Upper lobe of left lung (tissue), 6 donors: ENCODE data around the gene GLB1L3. TPM values are rescaled to one million over a fixed set of nuclear protein-coding genes. Genes with fewer than 3 reads are reported as not detected.
A peak's percentile ranks its signal among the peaks of the same experiment; 100 is the strongest.
"Not testable (repeated sequence)": the region's sequence is repeated elsewhere in the genome, so short reads cannot be mapped to it uniquely, and the experiment has no call there.

ENCODE experiments used
- ATAC-seq, 2 donors: fragments of 200-7000 bp; cut with Tn5 transposase; one replicate each; pipeline ENCODE4 v1.9.1; 2022; ENCODE audit warnings: mild to moderate bottlenecking in 2 of 2, moderate library complexity in 2 of 2; ENCODE audit not compliant: low FRiP score in 2 of 2
- DNase-seq, 2 donors: peaks; one replicate each; pipeline ENCODE4 v3.0.0-alpha.2; 2019 to 2020
- H3K27ac ChIP-seq, 4 donors: fragments of 200-600 bp; sonication (generic); one replicate each; pipeline ENCODE4 v1.5.1; 2016 to 2019
- H3K27me3 ChIP-seq, 4 donors: fragments of 200-600 bp; sonication (generic); one replicate each; pipeline ENCODE4 v1.5.1; 2017 to 2019
- H3K36me3 ChIP-seq, 4 donors: fragments of 200-600 bp; sonication (generic); one replicate each; pipeline ENCODE4 v1.5.1; 2016 to 2019
- H3K4me1 ChIP-seq, 4 donors: fragments of 200-600 bp; sonication (generic); one replicate each; pipeline ENCODE4 v1.5.1; 2018 to 2019
- H3K4me3 ChIP-seq, 4 donors: fragments of 200-600 bp; sonication (generic); one replicate each; pipeline ENCODE4 v1.5.1; 2017 to 2019; ENCODE audit warnings: mild to moderate bottlenecking in 2 of 4, moderate library complexity in 1 of 4
- H3K9me3 ChIP-seq, 4 donors: fragments of 200-600 bp; sonication (generic); one replicate each; pipeline ENCODE4 v1.5.1; 2018 to 2019
- CTCF ChIP-seq, 6 experiments: fragments of 450-650 bp in 4 of 6; fragments of 200-600 bp in 2 of 6; sonication (generic) in 2 of 6; IDR thresholded peaks; one replicate each; pipeline ENCODE4 v1.5.1; 2016 to 2019; ENCODE audit warnings: antibody characterized with exemption in 6 of 6
- EP300 ChIP-seq, 4 donors: sonication (generic); formaldehyde crosslinking; IDR thresholded peaks; one replicate each; pipeline ENCODE4 v1.5.1; 2017; ENCODE audit warnings: antibody characterized with exemption in 4 of 4, control low read depth in 2 of 4
- POLR2A ChIP-seq, 4 donors: fragments of 450-650 bp; IDR thresholded peaks; one replicate each; pipeline ENCODE4 v1.5.1; 2016 to 2017; ENCODE audit warnings: antibody characterized with exemption in 4 of 4, mild to moderate bottlenecking in 2 of 4
- POLR2AphosphoS5 ChIP-seq, 2 donors: sonication (generic); formaldehyde crosslinking; IDR thresholded peaks; one replicate each; pipeline ENCODE4 v1.5.1; 2017; ENCODE audit warnings: antibody characterized with exemption in 2 of 2
- WGBS, 2 donors: methylation state at CpG; one replicate each; pipeline ENCODE4 v1.1.5; 2017 to 2018; 5-methylcytosine and 5-hydroxymethylcytosine counted together
- total RNA-seq, 6 donors: library from RNA; depleted of rRNA in 4 of 6; stranded (reverse); fragments of >200 nt in 4 of 6; gene quantifications; one replicate each; pipeline versions ENCODE4 v1.1.0 to v1.2.1, GENCODE V29; 2016 to 2021
- donor health status: DM: no; HTN: no; CAD: no; lungs with moderate emphysema.
- donor health status: DM: no; HTN: yes; CAD: no; lungs with severe emphysema.

GLB1L3 gene
- total RNA-seq, 6 donors from 2014 or later = 0.17 to 1.3 (median 1.0) TPM; not detected in 2

GRCh38 chr11:134254433-134255183 is 21.6 kb upstream of the GLB1L3 start:
- Histone ChIP-seq H3K27ac (no peak overlapping the region), H3K4me3 (peak overlapping the region in 3 of 4 donors; percentile 85 to 98 (median 96)), H3K9me3 (no peaks in the 10 kb centered on the region), H3K27me3 (no peaks in the 10 kb centered on the region), H3K4me1 (peaks cover 19 to 30% (median 22%) of the 10 kb centered on the region in 4 donors), H3K36me3 (peaks cover 0 to 44% (median 17%) of the 10 kb centered on the region in 4 donors)
- ATAC-seq (no peak), DNase-seq (no peak)
- no peak for TF ChIP-seq POLR2A (IDR thresholded peaks at IDR 0.05)
- 70 to 71% methylated on average over 3 of the region's 3 CpGs for WGBS, 2 donors

DNA sequence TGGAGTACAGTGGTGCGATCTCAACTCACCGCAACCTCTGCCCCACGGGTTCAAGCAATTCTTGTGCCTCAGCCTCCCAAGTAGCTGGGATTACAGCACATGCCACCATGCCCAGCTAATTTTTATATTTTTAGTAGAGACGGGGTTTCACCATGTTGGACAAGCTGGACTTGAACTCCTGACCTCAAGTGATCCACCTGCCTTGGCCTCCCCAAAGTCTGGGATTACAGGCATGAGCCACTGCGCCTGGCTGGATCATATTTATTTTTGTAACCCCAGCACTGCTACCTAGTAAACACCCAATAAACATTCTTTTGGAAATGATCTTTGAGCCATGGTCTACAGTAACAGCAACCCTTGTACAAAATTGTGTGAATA is 21.0 kb upstream of the GLB1L3 start:
- not testable (repeated sequence) for ATAC-seq, DNase-seq, H3K27me3 ChIP-seq, H3K27ac ChIP-seq, H3K4me3 ChIP-seq, H3K9me3 ChIP-seq
- 94 to 98% methylated on average over 5 of the region's 5 CpGs for WGBS, 2 donors
- Histone ChIP-seq H3K4me1 (peaks cover 19 to 30% (median 22%) of the 10 kb centered on the region in 4 donors), H3K36me3 (peaks cover 4 to 44% (median 19%) of the 10 kb centered on the region in 4 donors)

- no peak overlapping the region for H3K4me3 ChIP-seq
- ATAC-seq (no peak), DNase-seq (no peak)
- no peaks in the 10 kb centered on the region for H3K27me3 ChIP-seq
- peaks cover 15 to 24% (median 19%) of the 10 kb centered on the region in 4 donors for H3K4me1 ChIP-seq
- no peak overlapping the region for H3K27ac ChIP-seq
- H3K36me3 ChIP-seq = peaks cover 12 to 54% (median 30%) of the 10 kb centered on the region in 4 donors
- TF ChIP-seq EP300 (IDR thresholded peaks at IDR 0.05) (no peak), POLR2A (IDR thresholded peaks at IDR 0.05) (no peak), POLR2AphosphoS5 (IDR thresholded peaks at IDR 0.05) (no peak), CTCF (IDR thresholded peaks at IDR 0.05) (no peak)
- WGBS, 2 donors = 90 to 97% methylated on average over 11 of the region's 11 CpGs
- no peaks in the 10 kb centered on the region for H3K9me3 ChIP-seq
These were observed 19.1 kb upstream of the GLB1L3 start for GRCh38 chr11:134257101-134257500.

DNA sequence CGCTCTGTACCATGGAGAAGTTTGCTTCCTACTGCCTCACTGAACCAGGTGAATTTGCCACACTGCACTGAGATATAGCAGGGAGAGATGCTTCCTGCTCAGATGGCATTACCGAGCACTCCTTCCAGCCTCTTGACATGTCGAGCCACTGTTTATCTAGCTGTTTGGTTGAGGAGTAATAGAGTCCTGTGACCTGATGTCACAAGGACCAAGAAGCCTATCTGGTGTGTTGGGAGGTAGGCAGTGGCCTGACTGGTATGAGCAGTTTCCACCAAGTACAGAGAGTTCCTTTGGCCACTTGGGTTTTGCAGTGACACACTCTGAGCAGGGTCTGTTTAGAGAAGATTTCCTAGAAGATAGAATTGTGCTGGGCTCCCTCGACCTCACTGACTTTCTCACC is 17.6 kb upstream of the GLB1L3 start:
- 55 to 84% methylated on average over 4 of the region's 4 CpGs for WGBS, 2 donors
- no peak overlapping the region for H3K4me3 ChIP-seq
- H3K27me3 ChIP-seq = no peaks in the 10 kb centered on the region
- H3K9me3 ChIP-seq = no peaks in the 10 kb centered on the region
- H3K4me1 ChIP-seq = peaks cover 9 to 17% (median 14%) of the 10 kb centered on the region in 4 donors
- ATAC-seq (peak in 1 of 2 donors; percentile 60), DNase-seq (peak in 1 of 2 donors; percentile 46)
- no peak overlapping the region for H3K27ac ChIP-seq
- TF ChIP-seq CTCF (IDR thresholded peaks at IDR 0.05) = no peak
- TF ChIP-seq EP300 (IDR thresholded peaks at IDR 0.05) = peak in 1 of 4 donors; percentile 62
- peaks cover 12 to 69% (median 44%) of the 10 kb centered on the region in 4 donors for H3K36me3 ChIP-seq

GRCh38 chr11:134260503-134260902 is 15.7 kb upstream of the GLB1L3 start:
- Histone ChIP-seq H3K4me1 (peaks cover 0 to under 1% (median 0%) of the 10 kb centered on the region in 4 donors), H3K27me3 (no peaks in the 10 kb centered on the region), H3K27ac (no peak overlapping the region), H3K36me3 (peaks cover 12 to 84% (median 51%) of the 10 kb centered on the region in 4 donors), H3K9me3 (no peaks in the 10 kb centered on the region), H3K4me3 (no peak overlapping the region)
- DNase-seq (no peak), ATAC-seq (no peak)
- no peak for TF ChIP-seq CTCF (IDR thresholded peaks at IDR 0.05)

DNA sequence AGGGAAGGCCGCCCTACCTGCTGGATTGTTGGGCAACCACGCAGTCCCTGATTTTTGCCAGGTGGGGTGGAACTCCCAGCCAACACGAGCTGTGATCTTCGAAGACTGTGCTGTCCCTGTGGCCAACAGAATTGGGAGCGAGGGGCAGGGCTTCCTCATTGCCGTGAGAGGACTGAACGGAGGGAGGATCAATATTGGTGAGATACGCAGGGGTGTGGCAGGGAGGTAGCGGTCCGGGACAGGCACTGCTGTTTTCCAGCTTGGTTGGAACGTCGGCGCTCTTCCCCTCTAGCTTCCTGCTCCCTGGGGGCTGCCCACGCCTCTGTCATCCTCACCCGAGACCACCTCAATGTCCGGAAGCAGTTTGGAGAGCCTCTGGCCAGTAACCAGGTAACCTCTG is 15.2 kb upstream of the GLB1L3 start:
- peaks cover 0 to 1% (median under 1%) of the 10 kb centered on the region in 4 donors for H3K4me1 ChIP-seq
- TF ChIP-seq EP300 (IDR thresholded peaks at IDR 0.05) (no peak), CTCF (IDR thresholded peaks at IDR 0.05) (no peak), POLR2AphosphoS5 (IDR thresholded peaks at IDR 0.05) (no peak), POLR2A (IDR thresholded peaks at IDR 0.05) (no peak)
- peaks cover 12 to 85% (median 51%) of the 10 kb centered on the region in 4 donors for H3K36me3 ChIP-seq
- no peak overlapping the region for H3K27ac ChIP-seq
- no peak overlapping the region for H3K4me3 ChIP-seq
- DNase-seq = peak in 1 of 2 donors; percentile 13
- H3K27me3 ChIP-seq = no peaks in the 10 kb centered on the region
- ATAC-seq = no peak
- no peaks in the 10 kb centered on the region for H3K9me3 ChIP-seq
- 90 to 93% methylated on average over 16 of the region's 16 CpGs for WGBS, 2 donors
